IPS-11a (cell line): Measurements from ENCODE around the gene CD101.
A peak's percentile ranks its signal among the peaks of the same experiment; 100 is the strongest.

Experiments used
- H3K4me3 ChIP-seq: one replicate; pipeline ENCODE4 v1.5.1; 2013; ENCODE audit warnings: low read depth, low read length, control low read depth

The CD101 gene

DNA sequence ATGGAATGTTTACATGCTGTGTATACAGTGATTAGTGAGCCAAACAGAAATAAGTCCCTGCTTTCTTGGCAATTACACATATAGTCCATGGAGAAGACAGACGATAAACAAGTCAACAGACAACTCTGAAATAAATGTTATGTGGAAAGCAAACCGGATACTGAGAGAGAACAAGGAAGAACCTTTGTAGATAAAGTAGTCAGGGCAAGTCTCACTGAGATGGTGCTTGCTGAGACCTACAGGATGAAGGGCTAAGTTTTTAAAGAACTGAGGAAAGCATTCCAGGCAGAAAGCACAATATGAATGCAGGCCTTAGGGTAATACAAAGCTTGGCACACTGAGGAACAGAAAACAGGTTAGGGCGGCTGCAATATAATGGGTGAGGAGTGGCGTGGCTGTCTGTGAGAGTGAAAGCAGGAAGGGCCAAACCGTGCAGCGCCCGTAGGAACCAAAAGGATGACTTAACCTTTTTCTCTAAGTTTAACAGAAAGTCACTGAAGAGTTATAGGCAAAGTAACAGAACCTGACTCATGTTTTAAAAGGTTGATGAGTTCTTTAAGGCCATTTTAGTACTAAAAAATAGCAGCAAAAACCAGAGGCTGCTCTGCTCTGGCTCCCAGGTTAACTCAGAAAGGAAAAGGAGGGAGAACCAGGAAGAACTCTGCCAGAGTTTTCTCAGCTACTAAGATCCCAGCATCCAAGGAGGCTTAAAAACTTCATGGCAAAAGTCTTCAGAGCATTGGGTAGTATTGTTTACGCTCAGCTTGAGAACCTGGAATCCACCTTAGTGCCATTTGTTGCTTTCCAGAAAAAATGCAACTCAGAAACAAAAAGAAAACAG, 49.9 kb downstream of the CD101 start:
- H3K4me3 ChIP-seq, result no peak overlapping the region

DNA sequence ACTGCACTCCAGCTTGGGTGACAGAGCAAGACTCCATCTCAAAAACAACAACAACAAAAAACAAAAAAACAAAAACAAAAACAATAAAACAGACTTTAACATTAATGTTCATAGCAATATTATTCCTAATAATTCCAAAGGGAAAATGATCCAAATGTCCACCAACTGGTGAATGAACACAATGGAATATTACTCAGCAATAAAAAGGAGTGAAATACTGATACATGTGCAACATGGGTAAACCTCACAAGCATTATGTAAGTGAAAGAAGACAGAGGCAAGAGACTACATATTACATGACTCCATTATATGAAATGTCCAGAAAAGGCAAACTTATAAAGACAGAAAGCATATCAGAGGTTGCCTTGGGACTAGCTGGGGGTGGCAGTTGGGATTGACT, 52.5 kb downstream of the CD101 start:
- H3K4me3 ChIP-seq, result no peak overlapping the region

DNA sequence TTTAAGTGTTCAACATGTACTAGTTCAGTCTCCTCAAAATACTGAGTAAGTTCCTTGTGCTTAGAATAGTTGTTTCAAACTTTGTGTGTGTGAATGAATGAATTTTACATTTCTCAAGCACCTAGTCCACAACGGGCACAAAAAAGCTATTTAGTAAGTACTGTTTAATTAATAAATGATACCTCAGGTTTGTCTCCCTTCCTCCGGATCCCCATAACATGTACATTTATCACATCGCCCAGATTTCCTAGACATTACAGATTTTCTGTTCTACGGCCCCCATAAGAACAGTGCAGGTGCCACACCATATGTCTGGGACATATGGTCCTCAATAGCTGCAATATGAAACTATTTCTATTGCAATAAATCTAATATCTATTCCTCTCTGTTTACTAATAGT, 57.2 kb downstream of the CD101 start:
- peak overlapping the region; percentile 85 for H3K4me3 ChIP-seq

DNA sequence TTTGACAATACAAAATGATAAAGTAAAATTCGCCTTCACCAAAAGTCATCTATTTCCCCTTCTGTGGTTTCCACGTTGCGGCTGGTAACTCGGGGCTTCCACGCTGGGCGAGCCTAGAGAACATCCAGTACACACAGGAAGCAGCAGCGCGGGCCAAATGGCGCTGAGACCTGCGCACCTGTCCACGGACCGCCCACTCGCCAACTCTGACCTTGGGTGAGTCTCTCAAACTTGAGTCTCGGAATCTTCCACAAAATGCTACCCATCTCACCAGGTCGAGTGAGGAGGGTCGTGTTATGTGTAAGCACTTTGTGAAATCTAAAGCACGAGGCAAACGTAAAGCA, 57.7 kb downstream of the CD101 start:
- peak overlapping the region; percentile 85 for H3K4me3 ChIP-seq

DNA sequence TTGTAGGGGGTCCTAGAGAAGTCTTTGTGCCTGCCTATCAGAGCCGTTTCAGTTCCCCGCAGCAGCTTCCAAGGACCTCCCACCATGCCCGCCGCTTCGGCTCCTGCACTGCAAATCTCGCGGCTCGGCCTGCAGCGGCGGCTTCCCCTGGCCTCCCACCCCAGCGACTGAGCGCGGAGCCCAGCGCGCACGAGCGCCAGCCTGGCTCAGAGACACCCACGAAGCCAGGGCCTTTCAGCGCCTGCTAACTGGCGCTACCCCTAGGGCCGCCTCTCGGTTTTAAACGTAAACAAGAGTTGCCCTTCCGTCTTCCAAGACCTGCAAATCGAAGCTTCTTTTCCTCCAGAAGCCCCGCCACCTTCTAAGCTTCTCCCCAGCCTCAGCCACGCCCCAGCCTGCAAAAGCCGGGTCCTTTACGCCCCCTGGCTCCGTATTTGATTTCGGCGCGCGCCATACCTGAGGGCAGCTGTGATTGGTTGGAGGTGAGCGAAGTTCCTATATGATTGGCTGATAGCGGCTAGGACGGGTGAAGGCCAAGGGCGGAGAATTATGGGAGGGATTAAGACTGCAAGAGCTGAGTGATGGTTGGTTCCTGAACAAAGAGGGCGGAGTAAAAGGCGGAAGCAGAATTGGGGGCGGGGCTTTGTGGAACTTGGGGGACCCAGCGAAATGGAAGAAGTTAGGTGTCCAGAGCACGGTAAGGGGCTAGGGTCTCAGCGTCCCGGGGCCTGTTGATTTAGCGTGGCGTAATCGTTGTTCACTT, 58.3 kb downstream of the CD101 start, which contains the start of gene TTF2:
TSS of gene TTF2 (plus strand) at position 649 of the 763 bp plus-strand sequence. CDS start at position 670, 21 bp downstream.
- peak within 1 kb of the TSS; percentile 86 for H3K4me3 ChIP-seq

DNA sequence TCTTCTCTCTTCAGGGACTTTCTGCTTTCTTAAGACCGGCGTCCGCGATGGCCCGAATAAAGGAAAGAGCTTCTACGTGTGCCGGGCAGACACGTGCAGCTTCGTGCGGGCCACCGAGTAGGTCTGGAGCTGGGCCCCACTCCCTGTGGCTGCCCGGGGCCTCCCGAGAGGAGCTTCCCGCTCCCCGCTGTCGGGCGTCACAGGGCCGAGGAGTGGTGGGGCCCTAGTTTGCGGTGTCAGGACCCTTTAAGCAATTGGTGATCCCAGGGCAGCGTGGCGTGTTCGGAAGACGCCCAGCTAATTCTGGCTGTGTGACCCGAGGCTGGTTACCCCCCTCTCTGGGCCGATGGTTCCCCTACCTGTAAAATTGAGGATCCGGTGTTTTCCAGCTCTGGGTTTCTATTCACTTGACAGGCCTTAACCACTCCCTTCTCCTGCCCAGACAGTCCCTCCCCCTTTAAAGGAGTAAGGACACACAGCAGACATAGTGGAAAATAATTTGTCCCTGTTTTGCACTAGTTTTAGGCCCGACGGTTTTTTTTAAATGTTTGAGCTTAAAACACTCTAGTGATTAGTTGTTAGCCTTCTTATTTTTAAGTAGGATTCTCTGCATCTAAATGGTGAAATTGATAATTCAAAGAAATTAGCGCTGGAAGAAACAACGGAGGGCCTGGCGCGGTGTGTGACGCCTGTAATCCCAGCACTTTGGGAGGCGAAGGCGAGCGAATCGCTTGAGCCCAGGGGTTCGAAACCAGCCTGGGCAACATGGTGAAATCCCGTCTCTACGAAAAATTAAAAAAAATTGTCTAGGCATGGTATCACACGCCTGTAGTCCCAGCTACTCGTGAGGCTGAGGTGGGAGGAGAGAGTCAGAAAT, 59.1 kb downstream of the CD101 start:
- H3K4me3 ChIP-seq, result peak overlapping the region; percentile 86

DNA sequence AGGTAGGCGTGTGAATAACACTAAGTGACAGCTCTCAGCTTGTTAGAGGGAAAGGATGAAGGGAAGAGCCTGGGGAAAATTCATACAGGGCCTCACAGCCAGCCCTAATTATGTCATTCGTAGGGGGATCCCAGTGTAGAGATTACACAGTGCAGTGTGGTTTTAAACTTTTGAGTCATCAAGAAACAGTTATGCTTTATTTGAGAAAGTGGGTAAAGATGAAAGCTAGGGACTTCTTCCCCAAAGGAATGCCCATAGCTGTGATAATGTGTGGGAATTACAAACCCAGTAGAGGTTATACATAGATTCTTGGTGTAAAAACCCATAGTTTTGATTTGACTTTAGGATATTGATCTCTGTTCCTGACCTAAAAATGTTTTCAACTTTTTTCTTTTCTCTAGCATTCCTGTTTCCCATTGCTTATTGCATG, 60.4 kb downstream of the CD101 start:
- H3K4me3 ChIP-seq, result no peak overlapping the region

DNA sequence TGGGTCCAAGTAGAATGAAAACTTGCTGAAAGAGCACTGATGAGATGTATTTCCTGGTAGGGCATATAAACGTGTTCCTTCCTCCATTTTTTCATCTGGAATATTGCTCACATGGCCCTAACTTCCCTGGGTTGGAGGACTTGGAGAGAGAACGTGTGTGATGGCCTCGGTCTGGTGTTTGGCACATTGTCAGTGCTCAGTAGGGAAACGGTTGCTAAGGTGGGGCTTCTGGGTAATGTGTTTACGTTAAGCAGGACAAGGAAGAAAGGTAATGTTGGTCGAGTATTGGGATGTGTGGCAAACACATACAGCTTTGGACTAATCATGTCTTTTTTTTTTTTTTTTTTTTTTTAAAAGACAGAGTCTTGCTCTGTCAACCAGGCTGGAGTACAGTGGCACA, 64.8 kb downstream of the CD101 start:
- no peak overlapping the region for H3K4me3 ChIP-seq

DNA sequence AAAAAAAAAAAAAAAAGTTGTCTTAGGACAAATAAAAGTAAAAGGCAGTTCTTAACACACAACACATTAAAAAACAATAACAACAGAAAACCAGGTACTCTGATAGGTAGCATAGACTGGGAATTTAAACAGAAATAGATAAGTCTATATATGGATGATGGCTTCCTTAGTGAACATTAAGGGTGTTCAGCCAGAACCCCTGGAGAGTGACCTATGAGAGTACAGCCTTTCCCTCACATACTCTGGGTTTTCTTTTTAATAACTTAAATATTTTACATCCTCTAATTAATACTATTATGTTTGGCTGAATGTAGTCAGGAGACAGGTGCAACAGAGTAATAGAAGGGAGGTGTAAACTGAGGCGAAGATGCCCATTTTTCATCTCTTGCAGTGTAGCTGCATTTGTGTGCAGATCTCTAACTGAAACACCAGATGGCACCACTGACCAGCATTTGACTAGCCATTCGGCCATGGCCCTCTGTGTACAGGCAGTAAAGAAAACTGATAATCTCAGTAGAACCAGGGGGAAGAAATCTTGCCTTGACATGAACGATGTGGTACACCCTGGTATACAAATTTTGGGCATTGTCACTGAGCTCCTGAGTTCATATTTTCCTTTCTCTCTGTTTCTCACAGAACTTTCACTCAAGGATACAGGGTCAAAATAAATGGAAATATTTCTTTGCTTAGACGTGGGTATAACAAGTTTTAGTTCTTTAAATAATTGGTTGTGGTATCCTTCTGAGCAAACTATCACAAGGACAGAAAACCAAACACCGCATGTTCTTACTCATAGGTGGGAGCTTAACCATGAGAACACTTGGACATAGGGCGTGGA, 66.2 kb downstream of the CD101 start:
- no peak overlapping the region for H3K4me3 ChIP-seq

DNA sequence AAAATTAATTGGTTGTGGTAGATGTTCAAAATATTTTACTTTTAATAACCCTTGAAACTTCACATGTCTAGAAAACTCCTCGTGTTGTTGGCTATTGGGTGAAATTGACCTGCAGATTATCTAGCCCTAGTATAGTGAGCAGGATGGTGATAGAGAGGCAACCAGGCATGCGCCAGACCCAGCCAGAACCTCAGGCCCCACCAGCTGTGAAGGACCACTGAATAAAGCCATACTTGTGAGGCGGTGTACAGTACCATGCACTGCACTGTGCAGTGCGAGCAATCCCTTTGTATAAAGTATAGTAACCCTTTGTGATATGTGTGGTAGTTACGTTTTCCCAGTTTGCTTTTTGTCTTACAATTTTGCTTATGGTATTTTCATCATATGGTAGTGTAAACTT, 67.0 kb downstream of the CD101 start:
- H3K4me3 ChIP-seq, result no peak overlapping the region

DNA sequence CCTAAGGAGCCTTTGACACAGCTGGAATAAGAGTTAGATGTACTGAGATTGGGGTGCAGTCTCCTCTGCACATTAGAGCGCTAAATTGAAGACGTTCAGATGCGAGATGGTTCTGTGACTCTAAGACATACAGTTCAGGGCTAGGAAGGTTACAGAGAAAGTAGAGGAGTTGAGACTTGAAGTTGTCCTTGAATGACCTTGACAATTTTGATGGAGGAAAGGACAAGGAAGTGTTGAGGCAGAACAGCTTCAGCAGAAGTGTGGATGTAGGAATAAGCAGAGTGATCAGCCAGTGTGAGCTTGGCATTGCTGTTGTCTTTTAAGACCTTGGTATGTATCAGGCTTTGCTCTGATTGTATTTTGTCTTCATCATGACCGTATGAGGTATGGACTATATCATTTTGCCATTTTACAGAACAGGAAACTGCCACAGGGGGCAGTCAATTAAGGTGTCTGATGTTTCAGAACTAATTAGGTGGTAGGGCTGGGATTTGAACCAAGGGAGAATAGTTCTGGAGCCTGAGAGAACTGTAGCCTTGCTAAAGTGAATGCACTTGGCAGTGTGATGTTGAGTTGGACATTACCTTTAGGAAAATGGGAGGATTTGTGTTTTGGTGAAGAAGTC, 67.8 kb downstream of the CD101 start:
- no peak overlapping the region for H3K4me3 ChIP-seq

DNA sequence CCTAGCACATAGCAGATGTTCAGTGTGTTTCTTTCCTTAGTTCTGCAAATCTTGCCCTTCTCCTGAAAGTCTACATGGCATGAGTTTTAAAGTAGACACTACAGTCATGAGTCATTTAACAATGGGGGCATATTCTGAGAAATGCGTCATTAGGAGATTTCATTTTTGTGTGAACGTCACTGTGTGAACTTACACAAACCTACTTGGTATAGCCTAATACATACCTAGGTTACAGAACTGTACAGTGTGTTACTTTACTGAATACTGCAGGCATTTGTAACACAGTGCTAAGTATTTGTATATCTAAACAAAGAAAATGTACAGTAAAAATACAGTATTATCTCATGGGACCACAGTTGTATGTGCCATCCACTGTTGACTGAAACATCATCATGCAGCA, 68.6 kb downstream of the CD101 start:
- H3K4me3 ChIP-seq, result no peak overlapping the region

DNA sequence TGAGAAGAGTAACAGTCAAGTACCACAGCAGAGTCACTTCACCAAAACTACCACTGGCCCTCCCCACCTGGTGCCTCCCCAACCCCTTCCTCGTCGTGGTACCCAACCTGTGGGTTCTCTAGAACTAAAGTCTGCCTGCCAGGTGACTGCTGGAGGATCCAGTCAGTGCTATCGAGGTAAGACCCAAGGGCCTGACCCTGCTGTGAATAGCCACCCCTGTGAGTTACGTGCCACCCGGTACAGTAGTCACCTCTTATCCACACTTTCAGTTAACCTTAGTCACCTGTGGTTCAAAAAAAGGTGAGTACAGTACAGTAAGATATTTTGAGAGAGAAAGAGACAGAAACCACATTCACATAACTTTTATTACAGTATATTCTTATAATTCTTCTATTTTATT, 75.1 kb downstream of the CD101 start:
- H3K4me3 ChIP-seq, result no peak overlapping the region

DNA sequence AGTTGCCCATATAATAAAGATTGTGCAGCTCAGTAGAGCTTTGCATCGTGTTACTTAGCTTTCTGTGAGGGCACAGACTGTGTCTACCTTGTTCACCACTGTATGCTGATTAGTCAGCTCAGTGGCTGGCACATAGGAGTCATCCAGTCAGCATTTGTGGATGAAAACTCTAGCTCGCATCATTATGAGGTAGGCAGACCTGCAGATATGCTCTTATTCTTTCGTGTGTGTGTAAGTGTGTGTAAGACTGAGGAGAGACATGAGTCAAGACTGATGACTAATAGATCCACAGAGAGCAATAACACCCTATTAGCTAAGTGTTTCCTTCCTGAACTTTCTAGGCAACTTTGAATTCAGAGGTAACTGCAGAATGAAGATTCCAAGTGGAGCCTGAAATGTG, 75.7 kb downstream of the CD101 start:
- H3K4me3 ChIP-seq, result no peak overlapping the region

DNA sequence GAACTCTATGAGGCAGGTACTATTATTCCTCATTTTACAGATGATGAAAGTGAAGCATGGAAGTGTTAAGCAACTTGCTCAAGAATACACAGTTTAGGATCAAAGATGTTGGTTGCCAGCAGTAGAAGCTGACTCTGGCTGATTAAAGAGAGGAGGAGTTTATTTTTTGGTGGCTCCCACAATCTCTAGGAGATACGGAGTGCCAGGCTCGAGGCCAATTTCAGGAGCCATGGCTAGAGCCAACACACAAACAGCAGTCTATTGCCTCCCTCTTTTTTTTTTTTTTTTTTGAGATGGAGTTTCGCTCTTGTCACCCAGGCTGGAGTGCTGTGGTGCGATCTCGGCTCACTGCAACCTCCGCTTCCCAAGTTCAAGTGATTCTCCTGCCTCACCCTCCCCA, 78.2 kb downstream of the CD101 start:
- no peak overlapping the region for H3K4me3 ChIP-seq

DNA sequence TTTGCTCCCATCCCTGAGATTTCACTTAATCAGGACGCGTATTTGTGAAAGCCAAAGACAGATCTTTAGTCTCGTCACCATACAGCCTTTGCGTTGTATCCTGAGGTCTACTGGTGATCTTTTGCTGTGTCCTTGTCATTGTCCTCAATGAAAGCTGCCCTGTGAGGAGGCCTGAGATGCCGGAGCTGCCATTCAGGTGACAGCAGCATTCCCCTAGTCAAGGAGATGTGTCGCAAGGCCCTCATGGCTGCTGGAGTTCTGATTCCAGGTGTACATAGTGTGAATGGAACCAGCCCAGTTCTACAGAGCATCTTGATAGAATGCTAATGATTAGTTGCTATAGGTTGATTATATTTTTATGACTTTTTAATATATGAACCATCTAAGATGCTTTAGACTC, 82.7 kb downstream of the CD101 start:
- H3K4me3 ChIP-seq, result no peak overlapping the region
